Adrenal gland (tissue), 12 donors: ENCODE data around the gene NUTF2. TPM values are rescaled to one million over a fixed set of nuclear protein-coding genes. Genes with fewer than 3 reads are reported as not detected.
A peak's percentile ranks its signal among the peaks of the same experiment; 100 is the strongest.

Experiments used
- DNase-seq, 7 donors: peaks; one replicate each; pipeline ENCODE4 v3.0.0-alpha.2; 2019 to 2020
- H3K27ac ChIP-seq, 5 donors: fragments of 200-600 bp; sonication (generic) in 4 of 5; 1 replicate in 3 of 5; 2 replicates in 2 of 5; pipeline versions ENCODE4 v1.5.1 to v1.8.0; 2016 to 2020; ENCODE audit warnings: mild to moderate bottlenecking in 1 of 5
- H3K27me3 ChIP-seq: fragments of 200-600 bp; 2 replicates; pipeline ENCODE4 v1.8.0; 2021
- H3K36me3 ChIP-seq, 2 donors: fragments of 200-600 bp; replicated peaks in 1 of 2; 1 replicate in 1 of 2; 2 replicates in 1 of 2; pipeline versions ENCODE4 v1.5.1 to v1.8.0; 2018 to 2022
- H3K4me1 ChIP-seq, 2 donors: fragments of 200-600 bp; replicated peaks in 1 of 2; 1 replicate in 1 of 2; 2 replicates in 1 of 2; pipeline versions ENCODE4 v1.5.1 to v1.8.0; 2018 to 2021
- H3K4me3 ChIP-seq, 4 donors: fragments of 200-600 bp; sonication (generic) in 3 of 4; one replicate each; pipeline ENCODE4 v1.5.1; 2016 to 2018
- H3K9me3 ChIP-seq, 3 donors: fragments of 200-600 bp; sonication (generic) in 1 of 3; replicated peaks in 1 of 3; 1 replicate in 2 of 3; 2 replicates in 1 of 3; pipeline versions ENCODE4 v1.5.1 to v1.8.0; 2016 to 2021
- CTCF ChIP-seq, 6 experiments: fragments of 450-650 bp in 4 of 6; fragments of 200-600 bp in 2 of 6; sonication (generic) in 1 of 6; IDR thresholded peaks; 1 replicate in 5 of 6; 2 replicates in 1 of 6; pipeline versions ENCODE4 v1.5.1 to v1.8.0; 2016 to 2021; ENCODE audit warnings: antibody characterized with exemption in 6 of 6, mild to moderate bottlenecking in 2 of 6, moderate library complexity in 1 of 6
- POLR2A ChIP-seq, 2 donors: fragments of 450-650 bp; IDR thresholded peaks; one replicate each; pipeline ENCODE4 v1.6.1; 2017; ENCODE audit warnings: antibody characterized with exemption in 2 of 2, mild to moderate bottlenecking in 2 of 2, moderate library complexity in 1 of 2
- WGBS, 4 donors: extraction: QIAGEN DNeasy Blood & Tissue Kit in 2 of 4; methylation state at CpG; one replicate each; pipeline versions ENCODE4 v1.1.5 to v1.1.7; 2013 to 2017; 5-methylcytosine and 5-hydroxymethylcytosine counted together
- intact Hi-C, 2 donors: fragments of 100-400 bp; cut with DNase I; formaldehyde crosslinking; loops; one replicate each; pipeline versions ENCODE4 v1.14.1 to v1.15.0; 2022 to 2023
- polyA plus RNA-seq, 3 donors: library from polyadenylated mRNA; stranded (reverse); fragments of 200-250 nt in 2 of 3; fragments of 350-450 nt in 1 of 3; fragmentation: Illumina TruSeq in 1 of 3; extraction: RNeasy Lipid Tissue Mini Kit (QIAGEN cat#74804) in 1 of 3; gene quantifications; one replicate each; pipeline ENCODE4 v1.2.3, GENCODE V29; 2013 to 2014
- total RNA-seq, 9 donors: library from RNA; depleted of rRNA in 4 of 9; stranded (reverse); fragments of >200 nt in 4 of 9; fragments of 120-200 nt in 1 of 9; fragmentation: NEBNext Ultra II Directional in 1 of 9; extraction: Animal tissue kit (Norgen Biotek cat#: 25700) in 1 of 9; gene quantifications; one replicate each; pipeline versions ENCODE4 v1.1.0 to v1.2.4, GENCODE V29; 2013 to 2023
- donor health status: healthy with polysubstance abuse.
- donor health status: Bipolar disorder and iron deficiency.
- donor health status: DM: yes; HTN: yes; CAD: no.
- donor health status: DM: no; HTN: no; CAD: no.
- donor health status: DM: no; HTN: no; CAD: no.
- donor health status: DM: yes; HTN: yes; CAD: no.

NUTF2 gene
- total and polyA plus RNA-seq, 12 donors, result 30.0 to 201 (median 87.1) TPM

DNA sequence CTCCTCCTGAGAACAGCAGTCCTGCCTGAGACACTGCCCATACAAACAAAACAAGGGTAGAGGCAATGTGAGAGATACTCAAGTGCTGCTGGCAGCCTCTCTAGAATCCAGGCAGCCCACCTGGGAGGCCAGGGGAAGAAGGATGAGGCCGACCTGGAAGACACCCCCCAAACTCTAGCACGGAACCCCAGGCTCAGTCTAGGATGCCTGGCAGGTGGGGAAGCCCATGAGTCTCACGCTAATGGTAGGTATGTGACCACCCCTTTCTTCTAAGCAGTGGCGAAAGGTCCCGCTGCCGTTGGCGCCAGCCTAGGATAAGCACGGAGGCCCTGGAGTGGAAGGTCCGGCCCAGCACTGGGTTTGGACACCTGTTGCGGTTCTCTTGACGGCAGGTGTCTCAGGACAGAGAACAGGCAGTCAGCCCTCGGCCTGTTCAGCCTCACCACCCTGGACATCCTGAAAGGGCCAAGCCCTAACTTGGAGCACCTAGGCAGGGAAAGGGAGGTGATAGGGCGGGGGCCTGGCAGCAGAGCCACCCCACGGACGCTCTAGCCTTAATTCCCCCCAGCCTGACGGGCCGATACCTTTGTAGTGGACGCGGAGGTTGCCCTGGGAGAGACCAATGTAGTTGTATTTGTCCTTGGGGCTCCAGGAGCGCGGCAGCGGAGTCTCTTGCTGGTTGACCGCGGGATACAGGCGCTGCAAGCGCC is 40.9 kb upstream of the NUTF2 start:
- 0 to 4% (median 0%) methylated on average over 8 to 26 of the region's 26 CpGs for WGBS, 4 donors

GRCh38 chr16:67806428-67807147 is 40.1 kb upstream of the NUTF2 start, which contains the start of the genes RANBP10 and TSNAXIP1:
RANBP10 (minus strand) TSS chr16:67806560; CDS start chr16:67806536, 24 bp downstream.
TSNAXIP1 (plus strand) TSS chr16:67806889; CDS start chr16:67807150, 261 bp downstream.
- 0 to 3% (median 0%) methylated on average over 6 to 54 of the region's 54 CpGs for WGBS, 4 donors
- no peaks in the 10 kb centered on the region for H3K36me3 ChIP-seq
- peak in 1 of 6 experiments; percentile 18 for TF ChIP-seq CTCF (IDR thresholded peaks at IDR 0.05)
- TF ChIP-seq POLR2A (IDR thresholded peaks at IDR 0.05), result peak; percentile 76 to 93
- intact Hi-C loops, result loop anchor here in 1 of 2 donors (10.0 kb wide), 1 partner anchor 82 kb away; no protein-coding TSS in a partner anchor
- H3K9me3 ChIP-seq, result no peaks in the 10 kb centered on the region
- peak; percentile 96 to 99 (median 99) for DNase-seq
- H3K4me3 ChIP-seq, result peak within 1 kb of the TSS; percentile 61 to 99 (median 82)
- no peaks in the 10 kb centered on the region for H3K27me3 ChIP-seq
- peak within 1 kb of the TSS; percentile 58 to 84 (median 78) for H3K27ac ChIP-seq
- H3K4me1 ChIP-seq, result peaks cover 16 to 18% of the 10 kb centered on the region in 2 donors

More for the DNA sequence above, 40.9 kb upstream of the NUTF2 start:
- Histone ChIP-seq H3K9me3 (no peaks in the 10 kb centered on the region), H3K27me3 (no peaks in the 10 kb centered on the region), H3K27ac (peak overlapping the region; percentile 58 to 84 (median 78)), H3K36me3 (peaks cover 0 to 4% of the 10 kb centered on the region in 2 donors), H3K4me3 (peak overlapping the region; percentile 61 to 99 (median 82)), H3K4me1 (peaks cover 16 to 18% of the 10 kb centered on the region in 2 donors)
- intact Hi-C loops, result loop anchor here in 1 of 2 donors (10.0 kb wide), 1 partner anchor 81 kb away; no protein-coding TSS in a partner anchor
- DNase-seq, result peak in 6 of 7 donors; percentile 27 to 68 (median 34)
- TF ChIP-seq POLR2A (IDR thresholded peaks at IDR 0.05), result no peak
- no peak for TF ChIP-seq CTCF (IDR thresholded peaks at IDR 0.05)

DNA sequence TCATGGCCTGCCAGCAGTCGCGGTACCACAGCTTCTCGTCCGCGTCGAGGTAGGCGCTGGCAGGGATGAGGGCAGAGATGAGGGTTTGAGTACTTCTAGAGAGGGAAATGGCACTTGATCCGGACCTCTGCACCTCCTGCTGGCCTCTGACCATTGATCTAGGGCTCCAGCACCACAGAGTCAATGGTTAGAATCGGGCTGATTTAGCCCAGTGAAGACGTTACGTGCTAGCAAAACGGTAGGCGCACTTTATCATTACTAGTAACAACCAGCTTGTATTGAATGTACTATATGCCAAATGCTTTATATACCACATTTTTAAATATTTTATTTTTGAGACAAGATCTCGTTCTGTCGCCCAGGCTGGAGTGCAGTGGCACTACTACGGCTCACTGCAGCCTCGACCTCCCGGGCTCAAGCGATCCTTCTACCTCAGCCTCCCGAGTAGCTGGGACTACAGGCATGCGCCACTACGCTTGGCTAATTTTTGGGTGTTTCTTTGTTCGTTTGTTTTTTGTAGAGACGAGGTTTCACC is 39.5 kb upstream of the NUTF2 start:
- Histone ChIP-seq H3K4me3 (peak overlapping the region in 3 of 4 donors; percentile 66 to 92 (median 77)), H3K9me3 (no peaks in the 10 kb centered on the region), H3K36me3 (no peaks in the 10 kb centered on the region), H3K4me1 (peaks cover 16 to 18% of the 10 kb centered on the region in 2 donors), H3K27ac (peak overlapping the region in 2 of 5 donors; percentile 81 to 84), H3K27me3 (no peaks in the 10 kb centered on the region)
- no peak for TF ChIP-seq POLR2A (IDR thresholded peaks at IDR 0.05)
- TF ChIP-seq CTCF (IDR thresholded peaks at IDR 0.05), result peak in 4 of 6 experiments; percentile 11 to 38 (median 32)
- intact Hi-C loops, result loop anchor here in 1 of 2 donors (10.0 kb wide), 1 partner anchor 82 kb away; no protein-coding TSS in a partner anchor
- WGBS, 4 donors, result 28 to 40% (median 30%) methylated on average over 18 to 24 of the region's 24 CpGs
- DNase-seq, result no peak
